SKM-1 treated with dmso at 0.1 percent for 144 hours (cell line): ENCODE data around the gene IKZF4.

Experiments
- DNase-seq: peaks from one replicate; lab custom pipeline; 2025; ENCODE audit not compliant: unreplicated experiment; lab: John Stamatoyannopoulos, UW

IKZF4 gene

GRCh38 chr12:56081393-56082347, 60.8 kb downstream of the IKZF4 start:
- DNase-seq = no peak

- no peak for DNase-seq
Measured at GRCh38 chr12:56082382-56082781, 61.5 kb downstream of the IKZF4 start.

- no peak for DNase-seq
Measured at GRCh38 chr12:56082967-56083366, 62.1 kb downstream of the IKZF4 start.

- no peak for DNase-seq
Measured at GRCh38 chr12:56084958-56085543, 64.2 kb downstream of the IKZF4 start.

- DNase-seq = no peak
Measured at GRCh38 chr12:56086096-56086495, 65.3 kb downstream of the IKZF4 start.

GRCh38 chr12:56086608-56087007, 65.8 kb downstream of the IKZF4 start:
- no peak for DNase-seq

GRCh38 chr12:56087220-56087619, 66.4 kb downstream of the IKZF4 start:
- DNase-seq = no peak
